ENCODE measurements around the gene ZSWIM7. TPM values are rescaled to one million over a fixed set of nuclear protein-coding genes. Genes with fewer than 3 reads are reported as not detected.

The ZSWIM7 gene
- total RNA-seq, 6 experiments from 2014 or later: 10.6 to 21.8 (median 11.8) TPM

GRCh38 chr17:16019347-16019746, 19.8 kb upstream of the ZSWIM7 start:
- ATAC-seq: no peak

GRCh38 chr17:16013943-16014407, 14.5 kb upstream of the ZSWIM7 start:
- TF ChIP-seq CTCF (IDR thresholded peaks at IDR 0.05) (peak; percentile 38 to 47 (median 42)), POLR2A (IDR thresholded peaks at IDR 0.05) (no peak)
- ATAC-seq (peak; percentile 41 to 64 (median 51)), DNase-seq (no peak)
- H3K36me3 ChIP-seq: peaks cover 0 to 15% (median 7%) of the 10 kb centered on the region in 4 donors
- no peaks in the 10 kb centered on the region for H3K27me3 ChIP-seq
- no peak overlapping the region for H3K27ac ChIP-seq
- peaks cover 0 to 12% (median 0%) of the 10 kb centered on the region in 4 donors for H3K4me1 ChIP-seq
- H3K9me3 ChIP-seq: no peaks in the 10 kb centered on the region
- intact Hi-C loops (cut with DNase I): no loop called here
- WGBS (ENCODE audit: insufficient coverage, low coverage, low lambda C conversion rate, missing lambda C conversion rate): 38% methylated on average over 3 of the region's 3 CpGs
- H3K4me3 ChIP-seq: no peak overlapping the region

More at GRCh38 chr17:16019347-16019746, 19.8 kb upstream of the ZSWIM7 start:
- Histone ChIP-seq H3K9me3 (no peaks in the 10 kb centered on the region), H3K4me3 (no peak overlapping the region), H3K36me3 (peaks cover 0 to 6% (median 3%) of the 10 kb centered on the region in 4 donors), H3K4me1 (no peaks in the 10 kb centered on the region), H3K27ac (no peak overlapping the region), H3K27me3 (no peaks in the 10 kb centered on the region)
- intact Hi-C loops (cut with DNase I): no loop called here
- DNase-seq: no peak
- TF ChIP-seq POLR2A (IDR thresholded peaks at IDR 0.05): no peak
- TF ChIP-seq CTCF (IDR thresholded peaks at IDR 0.05): no peak
- 60% methylated on average over 1 of the region's 1 CpG for WGBS (ENCODE audit: insufficient coverage, low coverage, low lambda C conversion rate, missing lambda C conversion rate)

- no peak overlapping the region for H3K27ac ChIP-seq
- ATAC-seq: no peak
These were observed 7.9 kb upstream of the ZSWIM7 start for GRCh38 chr17:16007439-16007838.

GRCh38 chr17:16005636-16006035, 6.1 kb upstream of the ZSWIM7 start:
- no peak overlapping the region for H3K27ac ChIP-seq
- 100% methylated on average over 1 of the region's 1 CpG for WGBS (ENCODE audit: insufficient coverage, low coverage, low lambda C conversion rate, missing lambda C conversion rate)
- H3K4me3 ChIP-seq: no peak overlapping the region
- peaks cover 0 to 81% (median 31%) of the 10 kb centered on the region in 4 donors for H3K36me3 ChIP-seq
- ATAC-seq (no peak), DNase-seq (no peak)
- no peaks in the 10 kb centered on the region for H3K9me3 ChIP-seq
- no peaks in the 10 kb centered on the region for H3K27me3 ChIP-seq
- H3K4me1 ChIP-seq: peaks cover 0 to 5% (median 0%) of the 10 kb centered on the region in 4 donors
- intact Hi-C loops (cut with DNase I): no loop called here
- TF ChIP-seq POLR2A (IDR thresholded peaks at IDR 0.05): no peak
- TF ChIP-seq CTCF (IDR thresholded peaks at IDR 0.05): no peak

More at GRCh38 chr17:16007439-16007838, 7.9 kb upstream of the ZSWIM7 start:
- intact Hi-C loops (cut with DNase I): no loop called here
- Histone ChIP-seq H3K36me3 (peaks cover 0 to 71% (median 27%) of the 10 kb centered on the region in 4 donors), H3K9me3 (no peaks in the 10 kb centered on the region), H3K4me1 (peaks cover 0 to 12% (median 0%) of the 10 kb centered on the region in 4 donors), H3K27me3 (no peaks in the 10 kb centered on the region), H3K4me3 (no peak overlapping the region)
- DNase-seq: no peak
- WGBS (ENCODE audit: insufficient coverage, low coverage, low lambda C conversion rate, missing lambda C conversion rate): 91% methylated on average over 3 of the region's 3 CpGs
- TF ChIP-seq POLR2A (IDR thresholded peaks at IDR 0.05) (no peak), CTCF (IDR thresholded peaks at IDR 0.05) (no peak)

All from right lobe of liver (tissue), 6 donors.